Right renal pelvis (tissue), 4 donors: ENCODE results near the gene PPP2R1B. TPM values are rescaled to one million over a fixed set of nuclear protein-coding genes. Genes with fewer than 3 reads are reported as not detected.
"Not testable (repeated sequence)": the region's sequence is repeated elsewhere in the genome, so short reads cannot be mapped to it uniquely, and the experiment has no call there.

ENCODE experiments used
- DNase-seq, 4 donors: peaks; one replicate each; pipeline ENCODE4 v3.0.0-alpha.2; 2013; ENCODE audit warnings: low read depth in 4 of 4, low spot score in 3 of 4, missing footprints in 1 of 4
- polyA plus RNA-seq, 4 donors: library from polyadenylated mRNA; unstranded; fragments of 120-200 nt; gene quantifications; one replicate each; pipeline ENCODE4 v1.2.1, GENCODE V29; 2013; ENCODE audit not compliant: insufficient read length in 4 of 4

PPP2R1B gene
- polyA plus RNA-seq, 4 donors = 20.7 to 24.9 (median 23.4) TPM

DNA sequence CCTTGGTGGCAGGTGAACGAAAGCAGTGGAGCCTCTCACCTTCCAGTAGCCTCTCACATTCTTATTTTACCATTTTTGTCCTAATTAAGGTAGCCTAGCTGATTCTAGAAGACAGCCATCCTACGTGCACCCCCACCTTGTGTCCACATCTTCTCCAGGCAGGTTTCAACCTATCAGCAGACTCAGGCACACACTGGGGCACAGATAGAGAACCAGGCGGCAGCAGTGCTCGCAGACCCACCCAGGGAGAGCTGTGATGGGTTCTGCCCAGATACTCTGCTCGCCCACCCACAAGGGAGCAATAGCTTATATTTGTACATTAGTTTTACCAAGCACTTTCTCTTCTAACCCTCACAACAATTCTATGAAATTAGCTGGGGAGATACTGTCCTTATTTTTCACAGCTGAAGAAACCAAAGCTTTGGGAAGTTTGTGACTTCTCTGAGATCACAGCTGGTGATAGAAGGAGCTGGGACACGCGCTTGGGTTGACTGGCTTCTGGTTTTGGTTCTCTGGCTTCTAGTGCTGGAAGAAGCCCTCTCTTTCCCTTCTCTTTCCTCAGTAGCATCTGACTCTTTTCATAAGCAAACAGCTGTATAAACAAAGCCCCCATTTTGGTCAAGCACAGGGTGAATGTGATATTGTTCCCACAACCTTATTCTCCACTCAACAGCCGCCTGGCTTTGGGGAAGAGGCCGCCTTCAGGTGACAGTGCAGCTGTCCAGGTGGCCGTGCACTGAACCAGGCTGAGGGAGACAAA is 36.9 kb downstream of the PPP2R1B start:
- DNase-seq = no peak

DNA sequence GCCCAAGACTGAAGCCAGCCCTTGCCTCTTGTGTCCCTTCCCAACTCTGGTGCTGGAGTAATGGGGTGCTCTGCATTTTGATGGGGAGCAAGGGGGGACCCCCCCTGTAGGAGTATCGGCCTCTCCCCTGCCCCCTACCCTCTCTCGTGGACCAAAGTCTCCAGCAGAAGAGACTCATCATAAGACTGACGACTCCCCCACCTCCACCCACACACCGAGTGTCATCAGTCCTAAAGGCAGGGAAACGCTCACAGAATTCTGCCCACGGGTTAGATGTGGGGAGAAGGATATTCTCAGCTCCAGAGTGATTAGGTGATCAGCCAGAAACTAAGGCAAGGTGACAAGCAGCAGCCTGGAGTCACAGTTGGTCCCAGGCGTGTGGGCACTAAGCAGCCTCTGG is 38.8 kb downstream of the PPP2R1B start:
- DNase-seq = no peak

DNA sequence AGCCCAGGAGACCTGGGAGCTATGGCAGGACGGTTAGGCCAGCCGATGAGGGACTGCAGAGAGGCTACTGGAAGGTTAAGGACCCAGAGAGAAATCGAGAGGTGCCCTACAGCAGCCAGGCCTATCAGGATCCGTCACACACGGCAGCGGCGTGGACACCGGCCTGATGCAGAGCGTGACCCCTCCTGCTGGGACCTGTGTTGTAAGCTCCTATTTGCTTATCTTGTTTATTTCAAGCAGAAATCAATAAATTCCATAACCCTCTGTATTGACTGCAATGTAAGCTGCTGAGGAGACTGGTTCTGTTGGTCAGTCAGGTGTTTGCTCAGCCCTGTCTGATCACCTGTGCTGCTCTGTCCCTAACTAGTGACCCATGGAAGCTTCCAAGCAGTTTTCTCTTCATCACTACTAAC is 39.9 kb downstream of the PPP2R1B start:
- DNase-seq = no peak

DNA sequence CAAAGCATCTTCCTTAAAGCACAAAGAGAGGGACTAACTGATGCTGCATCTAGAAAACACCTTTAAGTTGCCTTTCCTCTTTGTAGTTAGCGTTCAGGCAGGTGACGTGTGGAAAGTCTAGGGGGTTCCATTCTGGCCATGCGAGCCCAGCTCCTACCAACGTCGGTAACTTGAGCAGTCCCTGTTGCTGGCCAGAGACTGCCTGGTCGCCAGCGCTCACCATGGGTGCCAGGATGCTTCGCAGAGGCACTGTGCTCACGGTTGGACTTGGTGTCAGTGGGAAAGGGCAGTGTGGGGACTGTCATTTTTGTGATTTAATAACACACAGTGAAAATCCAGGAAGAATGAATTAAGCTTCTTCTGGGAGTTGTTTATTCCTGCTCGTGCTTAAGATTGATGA is 40.6 kb downstream of the PPP2R1B start:
- no peak for DNase-seq

DNA sequence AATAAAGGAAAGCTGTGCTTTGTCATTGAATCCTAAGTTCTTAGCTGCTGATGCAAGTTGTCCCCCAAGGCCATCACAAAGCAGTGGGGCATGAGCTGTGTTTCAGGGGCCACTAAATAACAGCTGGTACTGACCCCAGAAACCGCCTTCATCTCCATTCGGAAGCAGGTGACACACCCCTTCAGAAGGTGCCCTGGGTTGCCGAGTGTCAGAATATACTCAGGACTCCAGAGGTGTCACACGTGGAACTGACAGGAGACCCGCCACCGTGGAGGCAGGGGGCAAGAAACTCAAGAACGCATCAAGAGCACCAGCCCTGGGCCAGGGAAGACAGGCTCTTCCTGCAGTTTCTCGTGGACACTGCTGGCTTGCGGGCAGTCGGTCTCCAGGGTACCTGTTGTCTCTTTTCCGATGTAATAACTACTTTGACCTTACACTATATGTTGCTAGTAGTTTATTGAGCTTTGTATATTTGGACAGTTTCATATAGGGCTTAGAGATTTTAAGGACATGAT is 41.5 kb downstream of the PPP2R1B start:
- no peak for DNase-seq

DNA sequence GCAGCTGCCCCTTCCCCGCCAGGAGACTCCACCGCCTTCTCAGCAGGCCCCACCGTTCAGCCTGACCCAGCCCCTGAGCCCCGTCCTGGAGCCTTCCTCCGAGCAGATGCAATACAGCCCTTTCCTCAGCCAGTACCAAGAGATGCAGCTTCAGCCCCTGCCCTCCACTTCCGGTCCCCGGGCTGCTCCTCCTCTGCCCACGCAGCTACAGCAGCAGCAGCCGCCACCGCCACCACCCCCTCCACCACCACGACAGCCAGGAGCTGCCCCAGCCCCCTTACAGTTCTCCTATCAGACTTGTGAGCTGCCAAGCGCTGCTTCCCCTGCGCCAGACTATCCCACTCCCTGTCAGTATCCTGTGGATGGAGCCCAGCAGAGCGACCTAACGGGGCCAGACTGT is 42.6 kb downstream of the PPP2R1B start:
- no peak for DNase-seq

DNA sequence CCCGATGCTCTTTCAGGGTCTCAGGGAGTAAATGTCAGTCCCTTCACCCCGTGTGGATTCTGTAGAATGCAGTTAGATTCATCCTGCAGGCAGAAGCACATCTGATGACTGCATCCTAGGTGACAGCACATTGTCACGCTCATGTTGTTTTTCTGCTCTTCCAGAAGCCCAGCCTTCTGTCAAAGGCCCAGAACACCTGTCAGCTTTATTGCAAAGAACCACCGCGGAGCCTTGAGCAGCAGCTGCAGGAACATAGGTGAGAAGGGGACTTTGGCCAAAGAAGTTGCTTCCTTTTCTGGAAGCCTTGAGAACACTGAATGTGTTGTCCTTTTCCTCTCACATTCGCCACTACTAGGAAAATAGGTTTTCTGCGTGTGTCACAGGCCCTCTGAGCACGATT is 43.7 kb downstream of the PPP2R1B start:
- no peak for DNase-seq

DNA sequence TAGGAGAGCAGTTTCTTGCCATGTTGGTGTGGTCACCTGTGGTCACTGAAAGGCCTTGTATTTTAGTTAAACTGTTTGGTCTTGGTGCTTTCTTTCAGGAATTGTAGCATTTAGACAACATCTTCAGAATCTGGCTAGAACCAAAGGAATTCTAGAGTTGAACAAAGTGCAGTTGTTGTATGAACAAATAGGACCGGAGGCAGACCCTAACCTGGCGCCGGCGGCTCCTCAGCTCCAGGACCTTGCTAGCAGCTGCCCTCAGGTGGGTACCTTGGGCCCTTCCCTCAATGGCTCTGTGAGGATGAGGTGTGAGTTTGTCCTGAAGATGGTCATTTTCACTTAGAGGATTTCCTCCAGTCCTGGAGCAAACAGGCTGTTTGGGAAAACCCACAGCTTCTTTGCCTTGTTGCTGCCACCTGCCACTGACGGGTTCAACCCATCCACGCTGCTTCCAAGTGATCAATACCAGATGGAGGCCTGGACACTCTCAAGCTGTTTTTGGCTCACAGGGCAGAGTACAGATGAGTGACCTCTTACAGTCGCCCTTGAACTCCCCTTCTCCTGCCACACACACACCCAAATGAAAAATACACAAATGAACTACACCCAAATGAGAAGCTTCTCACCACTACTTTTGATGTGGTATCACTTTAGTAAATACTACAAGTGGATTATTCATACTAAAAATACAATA is 45.2 kb downstream of the PPP2R1B start:
- DNase-seq = no peak

DNA sequence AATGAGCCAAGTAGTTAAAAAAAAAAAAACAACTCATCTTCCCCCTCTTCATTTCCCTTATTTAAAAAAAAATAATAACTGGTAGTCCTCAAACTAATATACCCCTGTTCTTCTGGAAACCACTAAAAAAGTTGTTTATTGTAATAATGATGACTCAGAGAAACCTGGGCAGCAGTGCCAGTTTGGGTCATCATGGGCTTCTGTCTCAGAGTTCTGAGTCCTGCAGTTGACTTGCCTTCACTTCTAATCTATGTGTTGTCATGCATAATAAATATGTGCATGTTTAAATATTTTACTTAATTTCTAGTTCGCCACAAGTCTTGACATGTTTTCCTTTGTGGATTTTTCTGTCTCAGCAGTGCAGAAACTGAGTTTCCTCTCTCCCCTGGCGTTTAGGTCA is 46.8 kb downstream of the PPP2R1B start:
- DNase-seq = no peak

DNA sequence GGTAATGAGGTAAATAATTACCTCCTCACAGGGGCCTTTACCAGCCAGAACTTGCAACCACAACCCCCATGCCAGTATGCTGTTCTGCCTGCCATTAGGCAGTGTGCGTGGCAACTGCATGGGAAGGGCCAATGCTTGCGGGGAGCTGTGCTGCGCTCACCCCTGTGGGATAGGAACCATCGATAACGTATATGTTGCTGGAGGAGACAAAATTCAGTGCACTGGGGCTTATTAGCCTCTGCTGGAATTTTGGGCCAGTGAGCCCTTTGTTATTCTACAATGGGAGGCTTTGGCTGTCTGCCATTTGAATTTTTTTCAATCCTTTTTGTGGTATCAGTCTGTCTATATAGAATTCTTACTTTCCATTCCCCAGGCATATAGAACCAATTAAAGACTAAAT is 47.3 kb downstream of the PPP2R1B start:
- no peak for DNase-seq

DNA sequence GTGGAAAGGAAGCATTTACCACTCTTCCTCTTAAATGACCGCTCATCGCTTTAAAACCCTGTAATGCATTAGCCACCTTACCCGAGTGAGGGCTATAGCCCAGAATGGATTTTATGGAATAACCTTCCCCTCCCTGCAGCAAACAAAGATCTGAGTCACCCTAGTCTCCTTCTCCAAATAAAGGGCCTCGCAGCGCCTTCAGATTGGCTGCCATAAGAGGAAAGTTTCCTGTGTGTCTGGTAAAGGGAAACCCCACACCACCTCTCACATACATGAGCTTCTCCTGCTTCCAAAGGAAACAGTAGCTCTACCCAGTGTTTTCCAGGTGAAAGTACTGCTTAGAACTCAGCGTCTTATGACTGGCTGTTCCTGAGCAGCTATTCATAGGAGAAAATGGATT is 47.8 kb downstream of the PPP2R1B start:
- no peak for DNase-seq

DNA sequence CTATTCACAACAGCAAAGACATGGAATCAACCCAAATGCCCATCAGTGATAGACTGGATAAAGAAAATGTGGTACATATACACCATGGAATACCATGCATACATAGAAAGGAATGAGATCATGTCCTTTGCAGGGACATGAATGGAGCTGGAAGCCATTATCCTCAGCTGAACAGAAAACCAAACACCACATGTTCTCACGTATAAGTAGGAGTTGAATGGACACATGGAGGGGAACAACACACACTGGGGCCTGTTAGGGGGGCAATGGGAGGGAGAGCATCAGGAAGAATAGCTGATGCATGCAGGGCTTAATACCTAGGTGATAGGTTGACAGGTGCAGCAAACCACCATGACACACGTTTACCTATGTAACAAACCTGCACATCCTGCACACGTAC is 48.5 kb downstream of the PPP2R1B start:
- not testable (repeated sequence) for DNase-seq

DNA sequence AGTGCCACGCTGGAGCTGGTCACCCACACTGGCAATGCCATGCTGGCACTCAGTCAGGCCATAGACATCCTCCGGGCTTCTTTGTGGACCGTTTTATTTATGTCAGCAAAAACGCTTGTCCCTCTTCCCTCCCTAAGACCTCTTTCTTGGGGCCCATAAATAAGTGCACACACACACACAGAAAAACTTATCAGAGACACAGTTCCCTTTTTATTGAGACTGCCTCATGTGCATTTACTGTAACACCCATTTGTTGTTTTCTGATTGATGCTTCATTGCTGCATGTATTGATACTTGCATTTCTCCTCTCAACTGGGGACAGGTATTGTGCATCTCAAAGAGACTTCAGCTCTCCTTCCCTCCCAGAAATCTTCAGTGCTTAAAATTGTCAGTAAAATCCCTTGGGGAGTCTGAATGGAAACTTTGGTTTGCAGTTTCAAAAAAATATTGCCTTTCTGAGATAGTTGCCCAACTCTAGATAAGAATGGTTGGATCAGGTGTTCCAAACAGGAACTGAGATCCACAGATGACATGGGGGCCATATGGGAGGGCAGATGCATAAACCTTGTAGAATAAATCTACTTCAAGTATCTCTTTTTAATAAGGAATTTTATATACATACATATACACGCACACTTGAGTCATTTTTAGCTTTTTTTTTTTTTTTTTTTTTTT is 50.9 kb downstream of the PPP2R1B start:
- no peak for DNase-seq

DNA sequence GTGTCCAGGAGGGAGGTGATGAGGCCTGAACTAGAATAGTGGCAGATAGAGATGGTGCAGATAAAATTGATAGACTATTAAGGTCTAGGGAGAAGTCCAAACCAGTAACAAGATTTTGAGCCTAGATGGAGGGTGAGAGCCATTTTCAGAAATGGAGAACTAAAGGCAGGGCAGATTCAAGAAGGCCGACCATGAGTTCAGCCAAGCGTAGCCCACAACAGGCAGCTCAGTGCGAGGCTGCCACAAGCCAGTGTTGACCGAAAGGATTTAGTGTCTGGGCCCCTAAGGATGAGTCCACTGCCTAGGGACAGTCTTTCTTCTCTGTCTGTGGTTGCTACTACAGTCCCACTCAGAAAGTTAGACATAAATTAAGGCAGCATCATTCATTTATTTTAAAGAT is 51.7 kb downstream of the PPP2R1B start:
- no peak for DNase-seq

DNA sequence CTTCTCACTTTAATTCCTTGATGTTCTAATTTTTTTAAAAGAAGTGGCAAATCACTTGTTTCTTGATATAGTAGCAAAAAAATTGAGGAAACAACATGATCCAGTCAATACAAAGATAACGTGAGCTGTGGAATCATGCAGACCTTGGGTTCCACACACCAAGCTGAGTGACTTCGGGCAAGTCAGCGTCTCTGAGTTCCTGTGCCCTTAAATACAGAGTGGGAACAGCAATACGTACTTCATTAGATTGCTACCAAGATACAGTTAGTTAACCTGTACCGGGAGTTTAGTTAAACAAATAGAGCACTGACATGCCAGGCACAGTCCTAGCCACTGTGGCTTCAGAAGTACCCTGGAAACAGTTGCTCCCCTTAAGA is 58.5 kb downstream of the PPP2R1B start:
- DNase-seq = no peak

DNA sequence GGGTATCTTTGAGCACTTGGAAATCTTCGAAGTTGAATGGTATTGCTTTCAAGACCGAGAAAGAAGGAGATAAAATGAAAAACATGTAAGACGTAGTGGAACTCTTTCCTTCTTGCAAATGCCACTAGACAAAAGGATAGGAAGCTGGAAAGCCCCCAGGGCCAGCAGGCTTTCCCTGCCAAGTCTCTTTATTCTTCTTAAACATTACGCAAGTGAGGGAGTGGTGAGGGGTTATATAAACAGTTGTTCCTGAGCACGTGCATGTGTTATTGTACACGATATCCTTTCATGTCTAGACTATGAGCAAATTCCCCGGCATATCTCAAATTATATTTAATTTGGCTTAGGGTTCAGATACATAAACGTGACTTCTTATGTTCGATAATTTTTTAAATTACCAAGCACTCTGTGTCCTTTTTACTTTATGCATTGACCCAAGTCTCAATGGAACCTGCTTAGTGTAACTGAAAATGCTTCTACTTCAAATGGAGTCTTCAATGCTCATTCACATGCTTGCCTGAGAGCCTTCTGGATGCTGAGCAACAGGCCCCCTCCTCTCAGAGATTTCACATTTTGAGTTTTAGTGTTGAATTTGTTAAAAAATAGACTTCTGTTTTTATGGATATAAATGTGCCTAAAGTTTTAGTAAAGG is 59.0 kb downstream of the PPP2R1B start:
- no peak for DNase-seq

DNA sequence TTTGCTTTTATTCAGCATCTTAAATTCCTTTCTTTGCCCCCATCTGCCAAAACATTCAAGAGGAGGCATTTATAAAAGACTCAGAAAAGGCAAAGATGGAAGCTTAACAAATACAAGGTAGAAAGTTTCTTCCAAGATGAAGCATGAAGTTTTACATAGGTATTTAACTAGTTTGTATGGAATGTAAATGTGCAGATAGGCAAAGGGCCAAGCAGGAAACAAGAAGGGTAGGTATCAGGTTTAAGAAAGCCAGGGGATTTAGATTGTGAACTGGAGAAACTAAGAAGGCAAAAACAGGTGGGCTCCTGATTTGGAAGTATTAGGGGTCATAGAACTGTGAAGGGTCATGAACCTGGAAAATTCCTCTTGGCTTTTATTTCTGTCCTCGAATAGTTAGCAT is 62.6 kb downstream of the PPP2R1B start:
- DNase-seq = no peak

DNA sequence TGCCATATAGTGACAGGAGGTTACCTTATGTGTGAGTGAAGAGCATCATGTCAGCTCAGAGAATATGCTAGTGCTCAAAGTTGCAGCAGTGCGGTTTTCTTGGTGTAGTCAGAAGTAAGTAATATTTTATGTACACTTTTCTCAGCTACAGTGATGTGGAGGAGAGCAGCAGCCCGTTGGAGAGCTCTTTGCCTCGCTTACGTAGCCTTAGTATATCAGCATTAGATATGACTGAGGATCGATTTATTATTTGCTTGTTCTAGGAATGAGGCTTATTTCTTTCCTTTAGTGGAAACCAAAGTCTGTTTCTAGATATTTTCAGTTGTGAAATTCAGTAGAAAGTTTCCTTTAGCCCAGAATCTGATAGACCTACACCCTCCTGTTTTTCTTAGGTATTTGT is 63.6 kb downstream of the PPP2R1B start:
- DNase-seq = no peak

DNA sequence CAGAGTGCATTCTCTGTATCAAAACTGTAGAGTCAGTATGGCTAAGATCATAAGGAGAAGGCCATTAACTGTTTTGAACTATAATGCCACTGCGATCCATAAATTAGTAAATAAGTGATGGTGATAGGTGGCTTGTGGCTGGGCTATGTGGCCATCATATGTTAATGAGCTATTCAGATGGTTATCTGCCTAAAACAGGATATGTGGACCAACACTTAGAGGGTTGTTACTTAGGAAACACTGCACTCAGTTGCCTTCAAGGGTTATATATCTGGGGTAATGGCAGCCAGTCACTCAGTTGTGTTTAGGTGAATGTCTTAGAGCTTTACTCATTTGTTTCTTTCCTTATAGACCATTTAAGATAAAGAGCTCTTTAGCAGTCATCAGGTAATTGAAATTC is 66.0 kb downstream of the PPP2R1B start:
- no peak for DNase-seq

DNA sequence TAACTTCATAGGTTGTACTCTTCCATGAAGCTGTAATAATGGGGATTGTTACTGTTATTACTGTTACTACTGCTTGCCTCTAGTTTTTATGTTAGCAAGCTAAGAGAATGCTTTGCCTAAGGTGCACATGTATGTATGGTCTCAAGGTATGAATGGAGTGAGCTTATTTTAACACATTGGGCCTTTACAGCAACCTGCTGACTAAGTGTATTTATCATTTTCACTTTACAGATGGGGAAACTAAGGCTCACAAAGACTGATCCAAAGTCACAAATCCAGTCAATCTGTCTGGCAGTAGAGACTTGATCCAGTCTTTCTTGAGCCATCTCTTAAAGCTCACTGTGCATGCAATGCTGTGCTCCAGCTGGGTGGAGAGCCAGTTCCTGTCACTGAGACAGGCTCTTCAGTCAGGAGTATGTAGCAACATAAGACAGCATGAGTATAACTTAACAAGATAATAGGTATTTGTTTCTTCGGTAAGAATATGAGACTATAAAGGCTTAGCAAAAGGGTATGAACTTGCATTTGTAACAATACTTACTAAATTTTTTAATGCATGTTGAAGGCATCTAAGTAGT is 66.5 kb downstream of the PPP2R1B start:
- DNase-seq = no peak
